Stimulated activated CD4-positive, alpha-beta T cell treated with anti-CD3 and anti-CD28 coated beads, Interleukin-4, amount 100 ng/mL, for 1 hour (primary cell): ENCODE measurements around the gene PTPRA.
"Not testable (repeated sequence)": the region's sequence is repeated elsewhere in the genome, so short reads cannot be mapped to it uniquely, and the experiment has no call there.

Source experiments
- DNase-seq: peaks from one replicate; pipeline ENCODE4 v3.0.0-alpha.2; 2020

Gene PTPRA

DNA sequence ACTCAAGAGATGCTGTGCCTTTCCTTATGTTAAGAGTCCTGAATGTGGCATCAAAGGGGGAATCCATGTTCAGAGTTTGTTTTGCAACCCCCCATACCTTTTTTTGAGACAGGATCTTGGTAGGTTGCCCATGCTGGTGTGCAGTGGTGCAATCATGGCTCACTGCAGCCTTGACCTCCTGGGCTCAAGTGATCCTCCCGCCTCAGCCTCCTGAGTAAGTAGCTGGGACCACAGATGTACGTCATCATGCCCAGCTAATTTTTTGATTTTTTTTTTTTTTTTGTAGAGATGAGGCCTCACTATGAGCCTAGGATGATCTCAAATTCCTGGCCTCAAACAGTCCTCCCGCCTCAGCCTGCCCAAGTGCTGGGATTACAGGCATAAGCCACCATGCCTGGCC lies 16.5 kb downstream of the PTPRA start:
- no peak for DNase-seq

DNA sequence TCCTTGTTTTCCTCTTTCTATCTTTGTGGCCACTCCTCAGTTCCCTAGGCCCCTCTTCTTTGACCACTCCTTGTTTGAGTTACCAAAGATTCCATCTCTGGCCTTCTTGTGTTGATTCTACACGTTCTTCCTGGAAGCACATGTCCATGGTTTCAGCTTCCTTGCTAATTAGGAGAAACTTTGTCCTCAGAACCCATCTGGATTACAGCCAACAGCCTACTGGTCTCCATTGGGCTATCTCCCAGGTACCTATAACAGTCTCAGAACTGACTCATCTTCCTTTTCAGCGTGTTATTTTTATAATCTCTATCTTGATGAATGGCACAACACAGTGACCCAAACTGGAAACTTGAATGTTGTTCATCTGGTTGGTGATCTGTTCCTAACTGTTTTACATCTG lies 17.5 kb downstream of the PTPRA start:
- DNase-seq = no peak

GRCh38 chr20:2891343-2891742 lies 18.1 kb downstream of the PTPRA start:
- no peak for DNase-seq

- DNase-seq = no peak
Observed at GRCh38 chr20:2892376-2892775, 19.1 kb downstream of the PTPRA start.

DNA sequence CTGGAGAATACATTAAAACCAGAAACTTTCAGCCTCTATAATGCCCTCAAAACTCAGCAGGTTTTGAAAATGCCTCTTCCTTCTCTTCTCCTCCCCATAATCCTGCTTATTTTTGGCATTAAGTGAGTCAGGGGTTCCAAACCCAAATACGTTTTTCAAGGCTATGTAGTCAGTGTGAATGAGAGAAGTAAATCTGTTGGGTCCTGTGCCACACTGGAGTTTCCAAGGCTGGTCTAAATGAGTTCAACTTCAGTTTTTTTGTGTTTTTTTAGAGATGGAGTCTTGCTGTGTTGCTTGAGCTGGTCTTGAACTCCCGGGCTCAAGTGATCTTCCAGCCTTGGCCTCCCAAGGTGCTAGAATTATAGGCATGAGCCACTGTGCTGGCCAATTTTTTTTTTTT lies 20.9 kb downstream of the PTPRA start:
- DNase-seq = no peak

DNA sequence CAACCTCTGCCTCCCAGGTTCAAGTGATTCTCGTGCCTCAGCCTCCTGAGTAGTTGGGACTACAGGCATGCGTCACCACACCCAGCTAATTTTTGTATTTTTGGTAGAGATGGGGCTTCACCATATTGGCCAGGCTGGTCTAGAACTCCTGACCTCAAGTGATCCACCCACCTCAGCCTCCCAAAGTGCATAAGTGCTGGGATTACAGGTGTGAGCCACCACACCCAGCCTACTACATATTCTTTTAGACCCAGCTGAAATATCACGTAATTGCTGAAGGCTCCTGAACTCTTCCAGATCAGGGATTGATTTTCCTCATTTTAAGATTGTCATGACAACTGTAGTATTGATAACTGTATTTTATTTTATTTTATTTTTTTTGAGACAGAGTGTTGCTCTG lies 21.9 kb downstream of the PTPRA start:
- not testable (repeated sequence) for DNase-seq

GRCh38 chr20:2899243-2899642 lies 26.0 kb downstream of the PTPRA start:
- DNase-seq = no peak

GRCh38 chr20:2900845-2901592 lies 27.7 kb downstream of the PTPRA start:
- DNase-seq = no peak

DNA sequence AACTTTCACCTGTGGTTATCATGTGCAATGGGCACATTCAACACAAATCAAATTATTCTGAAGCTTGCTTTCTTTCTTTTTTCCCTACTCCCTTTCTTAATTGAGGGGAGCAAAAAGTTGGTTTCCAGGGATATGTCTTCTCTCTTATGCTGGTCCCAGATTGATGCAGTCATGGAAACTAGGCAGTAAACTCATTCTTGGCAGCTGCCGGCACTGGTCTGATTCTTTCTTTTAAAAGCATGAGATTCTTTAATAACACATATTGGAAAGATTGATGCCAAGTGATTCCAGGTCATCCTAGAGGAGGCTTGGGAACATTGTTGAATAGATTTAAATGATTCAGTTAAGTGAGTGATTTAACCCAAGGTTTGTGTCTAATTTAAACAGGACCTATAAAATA lies 29.0 kb downstream of the PTPRA start:
- no peak for DNase-seq

DNA sequence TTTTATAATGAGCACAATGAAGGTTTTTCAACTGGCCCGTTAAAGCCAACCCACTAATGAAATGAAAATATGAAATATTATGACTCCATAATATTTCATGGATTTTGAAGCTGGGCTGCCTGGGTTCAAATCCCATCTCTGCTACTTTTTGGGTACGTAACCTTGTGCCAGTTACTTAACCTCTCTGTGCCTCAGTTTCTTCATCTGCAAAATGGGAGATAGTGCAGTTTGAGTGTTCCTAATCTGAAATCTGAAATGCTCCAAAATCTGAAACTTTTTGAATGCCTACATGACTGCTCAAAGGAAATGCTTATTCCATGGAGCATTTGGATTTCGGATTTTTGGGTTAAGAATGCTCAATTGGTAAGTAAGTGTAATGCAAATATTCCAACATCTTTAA lies 29.5 kb downstream of the PTPRA start:
- no peak for DNase-seq

GRCh38 chr20:2903686-2904085 lies 30.4 kb downstream of the PTPRA start:
- no peak for DNase-seq

DNA sequence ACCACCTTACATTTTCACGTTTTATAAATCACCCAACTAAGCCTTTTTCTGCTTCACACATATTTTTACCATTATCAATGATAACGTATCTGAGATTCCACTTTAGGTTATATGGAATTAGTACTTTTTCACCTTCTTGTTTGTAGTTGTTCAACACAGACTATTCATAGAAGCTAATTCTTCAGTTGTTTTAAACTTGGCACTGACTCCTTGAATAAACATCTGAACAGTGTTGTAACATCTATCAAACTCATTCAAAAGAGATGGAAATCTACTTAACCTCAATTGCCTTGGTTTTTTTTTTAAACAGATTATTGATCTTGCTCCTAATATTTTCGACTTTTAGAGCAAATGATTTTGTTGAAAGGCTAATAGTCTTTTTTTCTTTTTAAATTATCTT lies 34.2 kb downstream of the PTPRA start:
- no peak for DNase-seq

DNA sequence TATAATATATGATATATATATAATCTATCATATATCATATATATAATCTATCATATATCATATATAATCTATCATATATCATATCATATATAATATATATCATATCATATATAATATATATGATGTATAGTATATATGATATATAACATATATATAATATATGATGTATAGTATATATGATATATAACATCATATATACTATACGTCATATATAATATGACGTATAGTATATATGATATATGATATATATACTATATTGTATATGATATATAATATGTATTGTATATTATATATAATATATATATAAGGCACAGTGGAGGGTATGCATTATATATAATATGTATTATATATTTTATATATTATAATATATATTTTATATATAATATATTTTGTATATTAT lies 36.7 kb downstream of the PTPRA start:
- DNase-seq = no peak

- DNase-seq = no peak
Observed at GRCh38 chr20:2911200-2911599, 37.9 kb downstream of the PTPRA start.

- DNase-seq = no peak
Observed at GRCh38 chr20:2914160-2914559, 40.9 kb downstream of the PTPRA start.

DNA sequence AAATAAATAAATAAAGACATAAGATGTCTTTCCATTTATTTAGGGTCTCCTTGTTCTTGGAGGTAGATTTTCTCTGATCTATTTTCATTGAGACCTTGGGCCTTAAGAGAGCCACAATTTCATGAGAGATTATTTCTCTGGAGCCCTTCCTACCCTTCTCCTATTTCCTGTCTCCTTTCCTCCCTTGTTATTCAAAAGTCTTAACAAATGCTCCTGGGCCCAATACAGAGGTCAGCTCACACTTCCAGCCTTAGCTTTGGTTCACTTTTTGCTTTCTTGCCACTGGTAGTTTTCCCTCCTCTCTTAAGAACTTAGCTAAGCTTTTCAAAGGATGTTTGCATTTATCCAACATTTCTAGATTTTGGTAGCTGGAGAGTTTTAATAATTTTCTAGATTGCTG lies 44.0 kb downstream of the PTPRA start:
- DNase-seq = no peak

DNA sequence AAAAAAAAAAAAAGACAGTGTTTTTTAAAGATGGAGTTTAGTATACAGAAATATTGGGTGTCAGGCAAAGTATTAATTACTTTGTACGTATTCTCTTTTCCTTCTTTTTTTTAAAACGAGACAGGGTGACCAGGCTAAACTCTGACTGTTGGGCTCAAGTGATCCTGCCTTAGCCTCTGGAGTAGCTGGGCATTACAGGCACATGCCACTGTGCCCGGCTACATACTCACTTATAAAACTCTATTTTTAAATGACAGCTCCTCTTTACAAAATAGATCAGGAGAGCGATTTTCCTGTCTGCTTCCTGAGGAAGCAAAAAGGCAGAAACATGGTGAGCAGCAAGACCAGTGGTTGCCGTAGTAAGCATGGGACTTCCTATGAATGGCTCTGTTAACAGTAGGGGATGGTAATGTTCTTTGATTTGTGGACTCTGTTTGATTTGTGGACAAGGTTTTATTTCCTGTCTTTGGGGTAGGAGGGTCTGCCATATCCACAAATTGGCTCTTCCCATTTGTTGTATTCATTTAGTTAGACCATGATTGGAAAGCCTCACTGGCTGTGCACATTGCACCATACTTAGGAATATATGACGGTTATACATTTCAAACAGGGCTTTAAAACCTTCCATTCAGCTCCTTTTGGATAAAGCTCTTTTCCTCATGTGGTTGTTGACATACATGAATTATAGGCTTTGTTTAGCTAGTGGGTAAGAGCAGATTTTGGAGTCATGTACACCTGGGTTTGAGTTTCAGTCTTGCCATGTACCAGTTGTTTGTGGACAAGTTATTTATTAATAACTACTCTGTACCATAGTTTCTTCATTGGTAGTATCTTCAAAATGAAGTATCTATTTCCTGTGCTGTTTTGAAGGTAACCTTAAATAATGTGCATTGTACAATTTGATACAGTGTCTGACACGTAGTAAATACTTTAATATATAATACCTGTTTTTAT lies 45.1 kb downstream of the PTPRA start:
- no peak for DNase-seq

GRCh38 chr20:2919518-2920245 lies 46.4 kb downstream of the PTPRA start:
- DNase-seq = no peak

GRCh38 chr20:2920473-2920872 lies 47.2 kb downstream of the PTPRA start:
- no peak for DNase-seq

DNA sequence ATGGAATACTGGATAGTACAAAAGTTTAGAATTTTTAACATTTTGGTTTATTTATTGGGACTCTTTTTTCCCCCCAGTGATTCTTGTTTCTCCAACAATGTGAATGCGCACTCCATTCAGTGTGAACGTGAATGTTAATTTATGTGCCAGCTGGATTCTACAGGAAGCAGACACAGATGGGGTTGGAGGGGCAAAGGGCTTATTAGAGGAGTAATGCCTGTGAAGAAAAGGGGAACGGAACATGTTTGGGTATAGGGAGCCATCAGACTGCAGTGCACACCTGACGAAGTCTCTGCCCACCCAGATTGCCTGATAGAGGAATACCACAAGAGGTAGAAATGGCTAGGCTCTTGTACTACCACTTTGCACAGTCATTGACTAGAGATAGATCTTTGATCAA lies 48.2 kb downstream of the PTPRA start:
- DNase-seq = no peak

DNA sequence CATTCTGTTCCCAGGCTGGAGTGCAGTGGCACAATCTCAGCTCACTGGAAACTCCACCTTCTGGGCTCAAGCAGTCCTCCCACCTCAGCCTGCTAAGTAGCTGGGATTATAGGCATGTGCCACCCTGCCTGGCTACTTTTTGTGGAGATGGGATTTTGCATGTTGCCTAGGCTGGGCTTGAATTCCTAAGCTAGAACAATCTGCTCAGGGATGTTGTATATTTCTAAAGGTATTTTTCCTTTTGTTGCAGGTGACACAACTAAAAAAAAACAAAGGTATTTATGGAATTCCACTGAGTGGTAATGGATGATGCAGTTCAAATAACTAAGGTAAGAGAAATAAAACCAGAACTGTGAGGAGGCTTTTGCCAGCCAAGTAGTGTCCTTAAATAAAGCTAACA lies 49.7 kb downstream of the PTPRA start:
- DNase-seq = no peak

- no peak for DNase-seq
Observed at GRCh38 chr20:2930538-2930937, 57.3 kb downstream of the PTPRA start.

DNA sequence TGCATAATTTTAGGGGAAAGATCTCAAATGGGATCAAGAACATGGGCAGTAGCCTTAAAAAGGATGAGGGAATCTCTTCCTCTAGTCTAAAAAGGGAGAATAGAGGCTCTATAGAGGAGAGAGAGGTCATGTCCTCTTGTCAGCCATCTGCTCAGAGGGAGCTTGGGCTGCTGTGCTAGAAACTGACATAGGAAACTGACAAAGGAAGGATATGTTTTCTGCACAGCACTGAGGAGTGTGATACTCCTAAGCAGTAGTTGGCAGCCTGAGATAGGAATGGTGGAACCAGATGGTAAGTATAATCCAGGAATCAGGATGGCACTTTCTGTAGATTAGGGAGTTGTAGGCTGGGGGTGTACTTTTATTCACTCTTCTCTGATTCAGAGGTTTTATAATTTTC lies 59.2 kb downstream of the PTPRA start:
- no peak for DNase-seq

- DNase-seq = no peak
Observed at GRCh38 chr20:2937902-2938301, 64.6 kb downstream of the PTPRA start.
